CD4-positive, alpha-beta T cell (primary cell): ENCODE data around the gene CXCL6. TPM values are rescaled to one million over a fixed set of nuclear protein-coding genes. Genes with fewer than 3 reads are reported as not detected.

ENCODE experiments used
- ATAC-seq: fragments of 200-7000 bp; cut with Tn5 transposase; one replicate; pipeline ENCODE4 v1.10.0; 2022; ENCODE audit warnings: mild to moderate bottlenecking; ENCODE audit not compliant: poor library complexity
- CTCF ChIA-PET: fragments of 350-600 bp; sonication (Branson Sonifier 250); formaldehyde crosslinking; loops from one replicate; lab custom pipeline; 2021; ENCODE audit warnings: antibody characterized with exemption, inconsistent platforms; lab: Charles Lee
- POLR2A ChIA-PET: fragments of 350-600 bp; sonication (Branson Sonifier 250); formaldehyde crosslinking; loops from one replicate; lab custom pipeline; 2021; ENCODE audit warnings: antibody characterized with exemption, inconsistent platforms; lab: Charles Lee
- DNase-seq, 14 experiments: peaks; one replicate each; pipeline ENCODE4 v3.0.0-alpha.2; 2013 to 2020; ENCODE audit warnings: mixed read lengths in 2 of 14
- H3K27ac ChIP-seq, 2 donors: one replicate each; pipeline versions ENCODE4 v1.5.1 to v1.7.0; 2013; ENCODE audit warnings: low read length in 2 of 2, low read depth in 1 of 2, mild to moderate bottlenecking in 1 of 2
- H3K27me3 ChIP-seq, 2 experiments: 1 replicate in 1 of 2; 2 replicates in 1 of 2; pipeline versions ENCODE4 v1.6.1 to v1.7.0; 2013; ENCODE audit warnings: low read length in 2 of 2, control low read depth in 1 of 2, mild to moderate bottlenecking in 1 of 2, moderate library complexity in 1 of 2; ENCODE audit not compliant: insufficient read depth in 2 of 2, control insufficient read depth in 1 of 2
- H3K36me3 ChIP-seq: one replicate; pipeline ENCODE4 v1.6.1; 2013; ENCODE audit warnings: low read length, control low read depth; ENCODE audit not compliant: insufficient read depth
- H3K4me1 ChIP-seq: one replicate; pipeline ENCODE4 v1.6.1; 2013; ENCODE audit warnings: low read length, control low read depth; ENCODE audit not compliant: insufficient read depth
- H3K4me3 ChIP-seq: one replicate; pipeline ENCODE4 v1.5.1; 2013; ENCODE audit warnings: mild to moderate bottlenecking, low read length, moderate library complexity
- H3K9me3 ChIP-seq, 2 experiments: 1 replicate in 1 of 2; 2 replicates in 1 of 2; pipeline versions ENCODE4 v1.6.1 to v1.7.0; 2013; ENCODE audit warnings: low read length in 2 of 2, mild to moderate bottlenecking in 2 of 2, control low read depth in 1 of 2, moderate library complexity in 1 of 2; ENCODE audit not compliant: control insufficient read depth in 1 of 2, insufficient read depth in 1 of 2
- H3K27ac Mint-ChIP-seq: one replicate; pipeline ENCODE4 v1.8.0; 2020; ENCODE audit warnings: mixed read lengths
- H3K27me3 Mint-ChIP-seq: one replicate; pipeline ENCODE4 v1.8.0; 2021; ENCODE audit warnings: mixed read lengths
- H3K36me3 Mint-ChIP-seq: one replicate; pipeline ENCODE4 v1.8.0; 2021; ENCODE audit warnings: low read depth, mixed read lengths
- H3K4me1 Mint-ChIP-seq: one replicate; pipeline ENCODE4 v1.8.0; 2021; ENCODE audit warnings: low read depth, mixed read lengths
- H3K4me3 Mint-ChIP-seq: one replicate; pipeline ENCODE4 v1.8.0; 2020; ENCODE audit warnings: mild to moderate bottlenecking, mixed read lengths
- H3K9me3 Mint-ChIP-seq: one replicate; pipeline ENCODE4 v1.8.0; 2020; ENCODE audit warnings: mixed read lengths
- intact Hi-C, 2 experiments: fragments of 100-400 bp; cut with DNase I in 1 of 2; cut with micrococcal nuclease in 1 of 2; formaldehyde crosslinking; loops; one replicate each; pipeline versions ENCODE4 v1.15.1 to v1.9.0; 2023 to 2025; cut with DNase I, micrococcal nuclease
- total RNA-seq, 174 experiments: library from RNA in 2 of 174; stranded (reverse) in 2 of 174; gene quantifications; one replicate each; pipeline ENCODE4 v1.2.3 and lab custom pipeline; 2021 to 2026
- TF ChIP-seq, protein P1 (sequence below): fragments of 200-600 bp; IDR thresholded peaks from one replicate; pipeline ENCODE4 v1.8.0; 2022; ENCODE audit warnings: antibody characterized with exemption, mild to moderate bottlenecking

The CXCL6 gene
- total RNA-seq, 2 experiments from 2014 or later, result not detected

DNA sequence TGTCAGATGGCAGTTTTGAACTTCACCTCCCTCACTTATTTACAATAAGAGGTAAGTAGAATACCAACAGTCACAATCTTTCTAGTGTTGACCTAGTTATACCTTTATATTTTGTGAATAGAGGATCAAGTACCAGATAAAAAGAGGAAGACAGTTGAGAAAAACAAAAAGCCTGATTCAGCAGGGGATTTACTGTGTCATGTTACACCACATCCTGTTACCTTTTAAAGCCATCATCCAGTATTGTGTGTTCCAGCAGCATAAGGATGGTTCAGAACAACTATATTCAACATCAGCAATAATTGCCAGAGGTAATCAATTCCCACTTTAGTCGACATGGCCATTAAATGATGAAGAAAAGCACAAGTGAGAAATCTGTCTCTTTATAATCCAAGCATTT, 21.3 kb upstream of the CXCL6 start:
- Mint-ChIP-seq H3K9me3 (peaks cover 4% of the 10 kb centered on the region), H3K27ac (no peak overlapping the region), H3K36me3 (no peaks in the 10 kb centered on the region), H3K27me3 (no peaks in the 10 kb centered on the region), H3K4me1 (no peaks in the 10 kb centered on the region), H3K4me3 (no peak overlapping the region)
- DNase-seq, result peak in 2 of 14 experiments; percentile 9 to 19
- intact Hi-C loops, result no loop called here
- no peak overlapping the region for H3K4me3 ChIP-seq
- CTCF ChIA-PET, result no interaction called here
- POLR2A ChIA-PET, result no interaction called here
- no peak for ATAC-seq
- no peaks in the 10 kb centered on the region for H3K36me3 ChIP-seq
- H3K27me3 ChIP-seq, result no peaks in the 10 kb centered on the region
- H3K4me1 ChIP-seq, result no peaks in the 10 kb centered on the region
- no peaks in the 10 kb centered on the region for H3K9me3 ChIP-seq
- TF ChIP-seq, protein P1, sequence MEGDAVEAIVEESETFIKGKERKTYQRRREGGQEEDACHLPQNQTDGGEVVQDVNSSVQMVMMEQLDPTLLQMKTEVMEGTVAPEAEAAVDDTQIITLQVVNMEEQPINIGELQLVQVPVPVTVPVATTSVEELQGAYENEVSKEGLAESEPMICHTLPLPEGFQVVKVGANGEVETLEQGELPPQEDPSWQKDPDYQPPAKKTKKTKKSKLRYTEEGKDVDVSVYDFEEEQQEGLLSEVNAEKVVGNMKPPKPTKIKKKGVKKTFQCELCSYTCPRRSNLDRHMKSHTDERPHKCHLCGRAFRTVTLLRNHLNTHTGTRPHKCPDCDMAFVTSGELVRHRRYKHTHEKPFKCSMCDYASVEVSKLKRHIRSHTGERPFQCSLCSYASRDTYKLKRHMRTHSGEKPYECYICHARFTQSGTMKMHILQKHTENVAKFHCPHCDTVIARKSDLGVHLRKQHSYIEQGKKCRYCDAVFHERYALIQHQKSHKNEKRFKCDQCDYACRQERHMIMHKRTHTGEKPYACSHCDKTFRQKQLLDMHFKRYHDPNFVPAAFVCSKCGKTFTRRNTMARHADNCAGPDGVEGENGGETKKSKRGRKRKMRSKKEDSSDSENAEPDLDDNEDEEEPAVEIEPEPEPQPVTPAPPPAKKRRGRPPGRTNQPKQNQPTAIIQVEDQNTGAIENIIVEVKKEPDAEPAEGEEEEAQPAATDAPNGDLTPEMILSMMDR, result no peak
- H3K27ac ChIP-seq, result no peak overlapping the region

DNA sequence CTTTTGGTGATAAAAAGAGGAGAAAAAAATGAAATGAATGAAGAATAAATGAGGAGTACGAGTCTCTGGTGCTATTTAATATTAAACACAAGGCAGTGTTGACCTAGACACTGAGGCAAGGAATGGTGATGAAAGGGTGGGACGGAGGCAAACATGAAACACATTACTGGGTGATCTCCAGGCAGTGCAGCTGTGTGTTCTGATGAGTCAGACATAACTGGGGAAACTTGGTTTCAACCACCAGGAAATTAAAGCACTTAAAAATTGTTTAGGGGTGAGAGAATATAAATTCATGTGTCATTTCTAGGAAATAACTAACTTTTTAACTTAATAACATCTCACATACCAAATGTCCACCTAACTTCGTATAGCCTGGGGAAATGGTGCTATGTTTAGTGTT, 19.7 kb upstream of the CXCL6 start:
- DNase-seq, result peak in 1 of 14 experiments; percentile 4
- no peaks in the 10 kb centered on the region for H3K4me1 Mint-ChIP-seq
- intact Hi-C loops, result no loop called here

DNA sequence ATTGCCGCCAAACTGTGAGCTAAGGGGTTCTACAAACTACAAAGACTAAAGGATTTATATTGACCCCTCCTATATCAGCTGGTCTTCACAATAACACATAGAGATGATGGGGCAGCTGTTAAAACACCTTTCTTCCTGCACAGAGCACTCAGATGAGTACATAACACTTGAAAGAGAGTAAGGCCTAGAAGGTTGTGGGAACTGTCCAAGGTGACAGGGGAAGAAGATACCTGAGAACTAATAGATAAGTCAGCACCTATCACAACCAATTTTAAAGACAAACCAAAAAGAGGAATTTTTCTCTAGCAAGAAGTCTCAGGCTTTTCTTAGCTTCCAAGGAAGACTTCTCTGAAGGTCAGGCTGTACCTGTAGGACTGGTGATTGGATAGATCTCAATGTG, 19.1 kb upstream of the CXCL6 start:
- DNase-seq (no peak), ATAC-seq (no peak)
- no peaks in the 10 kb centered on the region for H3K9me3 ChIP-seq
- no peaks in the 10 kb centered on the region for H3K36me3 Mint-ChIP-seq
- H3K4me3 Mint-ChIP-seq, result no peak overlapping the region
- TF ChIP-seq, protein P1, result no peak
- no peaks in the 10 kb centered on the region for H3K27me3 ChIP-seq
- no peaks in the 10 kb centered on the region for H3K4me1 Mint-ChIP-seq
- CTCF ChIA-PET, result no interaction called here
- POLR2A ChIA-PET, result no interaction called here
- H3K4me3 ChIP-seq, result no peak overlapping the region
- no peaks in the 10 kb centered on the region for H3K27me3 Mint-ChIP-seq
- intact Hi-C loops, result no loop called here
- H3K4me1 ChIP-seq, result no peaks in the 10 kb centered on the region
- H3K9me3 Mint-ChIP-seq, result peaks cover 4% of the 10 kb centered on the region
- no peaks in the 10 kb centered on the region for H3K36me3 ChIP-seq
- no peak overlapping the region for H3K27ac ChIP-seq
- no peak overlapping the region for H3K27ac Mint-ChIP-seq

More for the DNA sequence above, 19.7 kb upstream of the CXCL6 start:
- Histone ChIP-seq H3K9me3 (no peaks in the 10 kb centered on the region), H3K36me3 (no peaks in the 10 kb centered on the region), H3K27me3 (no peaks in the 10 kb centered on the region), H3K4me3 (no peak overlapping the region), H3K4me1 (no peaks in the 10 kb centered on the region), H3K27ac (no peak overlapping the region)
- TF ChIP-seq, protein P1, result no peak
- H3K27me3 Mint-ChIP-seq, result no peaks in the 10 kb centered on the region
- H3K27ac Mint-ChIP-seq, result no peak overlapping the region
- ChIA-PET POLR2A (no interaction called here), CTCF (no interaction called here)
- H3K4me3 Mint-ChIP-seq, result no peak overlapping the region
- H3K9me3 Mint-ChIP-seq, result peaks cover 4% of the 10 kb centered on the region
- ATAC-seq, result no peak
- H3K36me3 Mint-ChIP-seq, result no peaks in the 10 kb centered on the region
